Measurements from ENCODE around the gene ZNF236. TPM values are rescaled to one million over a fixed set of nuclear protein-coding genes. Genes with fewer than 3 reads are reported as not detected.

ZNF236 gene
- total and polyA plus RNA-seq, 2 of the 13 experiments (the other 11 are each of a cell fraction or from before 2014, with no cell fraction given) = 3.0 to 7.2 TPM

DNA sequence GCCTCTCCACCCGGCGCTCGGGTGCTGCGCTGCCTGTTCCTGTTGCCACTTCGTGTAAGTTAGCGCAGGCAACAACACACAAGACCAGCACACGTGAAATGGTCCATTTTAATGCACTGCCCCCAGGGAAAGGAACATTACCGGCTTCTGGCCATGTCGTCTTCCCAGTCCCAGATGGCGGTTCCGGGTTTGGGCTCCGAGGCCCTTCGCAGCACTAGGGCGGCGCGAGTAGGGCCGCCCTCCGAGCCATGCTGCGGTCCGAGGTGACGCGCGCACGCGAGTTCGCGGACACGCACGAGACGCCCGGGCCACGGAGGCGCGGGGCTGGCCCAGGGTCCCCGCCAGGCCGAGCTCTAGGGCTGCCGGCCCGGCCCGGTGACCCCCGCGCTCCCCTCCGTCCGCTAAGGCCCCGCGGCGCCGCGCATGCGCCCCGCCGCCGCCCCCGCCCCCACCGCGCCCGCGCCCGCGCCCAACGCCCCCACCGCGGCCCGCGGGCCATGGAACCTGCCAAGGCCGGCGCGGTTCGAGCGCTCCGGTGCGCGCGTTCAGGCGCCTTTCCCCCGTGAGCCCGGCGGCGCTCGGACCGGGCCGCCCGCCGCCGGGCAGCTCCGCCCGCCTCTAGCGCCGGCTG lies 367 bp upstream of the ZNF236 start (continued):
- TF ChIP-seq ZNF841 (CRISPR knock-in tag; IDR thresholded peaks at IDR 0.05; ENCODE audit: borderline replicate concordance) (peak; percentile 39; the same call in 1 of the 2 replicates), REPIN1 (CRISPR knock-in tag; IDR thresholded peaks at IDR 0.05; ENCODE audit: borderline replicate concordance, low read depth) (peak; percentile 41; the same call in 1 of the 2 replicates), ZNF331 (CRISPR knock-in tag; IDR thresholded peaks at IDR 0.05) (0 out of 2 replicates have a peak, but pooled peaks have one; percentile 17), SRF (IDR thresholded peaks at IDR 0.05; ENCODE audit: low read depth, low read length) (no peak), PLRG1 (conservative IDR thresholded peaks at IDR 0.05) (no peak), RXRA (CRISPR knock-in tag; IDR thresholded peaks at IDR 0.05) (peak; percentile 55; the same call in 1 of the 2 replicates), PPARG (CRISPR knock-in tag; conservative IDR thresholded peaks at IDR 0.05) (no peak), AKAP8 (CRISPR knock-in tag; IDR thresholded peaks at IDR 0.05) (peak; percentile 70; the same call in 1 of the 2 replicates), MED8 (CRISPR knock-in tag; IDR thresholded peaks at IDR 0.05; ENCODE audit: insufficient replicate concordance) (no peak), HDAC2 (CRISPR knock-in tag; IDR thresholded peaks at IDR 0.05) (0 out of 2 replicates have a peak, but pooled peaks have one; percentile 35), KLF16 (CRISPR knock-in tag; IDR thresholded peaks at IDR 0.05) (0 out of 4 replicates have a peak, but pooled peaks of 1 of the 2 experiments have one; percentile 49), MTA1 (CRISPR knock-in tag; IDR thresholded peaks at IDR 0.05; ENCODE audit: borderline replicate concordance) (peak; percentile 76; the same call in 1 of the 2 replicates), BRCA1 (CRISPR knock-in tag; IDR thresholded peaks at IDR 0.05) (no peak; the same call in 1 of the 2 replicates), KLF6 (CRISPR knock-in tag; IDR thresholded peaks at IDR 0.05) (peak; percentile 73), ZNF430 (CRISPR knock-in tag; IDR thresholded peaks at IDR 0.05) (0 out of 2 replicates have a peak, but pooled peaks have one; percentile 47), ISL2 (CRISPR knock-in tag; IDR thresholded peaks at IDR 0.05) (peak; percentile 16; the same call in 1 of the 2 replicates), MED1 (CRISPR knock-in tag; IDR thresholded peaks at IDR 0.05) (peak; percentile 43)
- TF ChIP-seq, protein P1, sequence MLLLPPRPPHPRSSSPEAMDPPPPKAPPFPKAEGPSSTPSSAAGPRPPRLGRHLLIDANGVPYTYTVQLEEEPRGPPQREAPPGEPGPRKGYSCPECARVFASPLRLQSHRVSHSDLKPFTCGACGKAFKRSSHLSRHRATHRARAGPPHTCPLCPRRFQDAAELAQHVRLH (CRISPR knock-in tag; IDR thresholded peaks at IDR 0.05; ENCODE audit: borderline replicate concordance, low read depth) = peak; percentile 64; the same call in 1 of the 2 replicates
- TF ChIP-seq, protein P2, sequence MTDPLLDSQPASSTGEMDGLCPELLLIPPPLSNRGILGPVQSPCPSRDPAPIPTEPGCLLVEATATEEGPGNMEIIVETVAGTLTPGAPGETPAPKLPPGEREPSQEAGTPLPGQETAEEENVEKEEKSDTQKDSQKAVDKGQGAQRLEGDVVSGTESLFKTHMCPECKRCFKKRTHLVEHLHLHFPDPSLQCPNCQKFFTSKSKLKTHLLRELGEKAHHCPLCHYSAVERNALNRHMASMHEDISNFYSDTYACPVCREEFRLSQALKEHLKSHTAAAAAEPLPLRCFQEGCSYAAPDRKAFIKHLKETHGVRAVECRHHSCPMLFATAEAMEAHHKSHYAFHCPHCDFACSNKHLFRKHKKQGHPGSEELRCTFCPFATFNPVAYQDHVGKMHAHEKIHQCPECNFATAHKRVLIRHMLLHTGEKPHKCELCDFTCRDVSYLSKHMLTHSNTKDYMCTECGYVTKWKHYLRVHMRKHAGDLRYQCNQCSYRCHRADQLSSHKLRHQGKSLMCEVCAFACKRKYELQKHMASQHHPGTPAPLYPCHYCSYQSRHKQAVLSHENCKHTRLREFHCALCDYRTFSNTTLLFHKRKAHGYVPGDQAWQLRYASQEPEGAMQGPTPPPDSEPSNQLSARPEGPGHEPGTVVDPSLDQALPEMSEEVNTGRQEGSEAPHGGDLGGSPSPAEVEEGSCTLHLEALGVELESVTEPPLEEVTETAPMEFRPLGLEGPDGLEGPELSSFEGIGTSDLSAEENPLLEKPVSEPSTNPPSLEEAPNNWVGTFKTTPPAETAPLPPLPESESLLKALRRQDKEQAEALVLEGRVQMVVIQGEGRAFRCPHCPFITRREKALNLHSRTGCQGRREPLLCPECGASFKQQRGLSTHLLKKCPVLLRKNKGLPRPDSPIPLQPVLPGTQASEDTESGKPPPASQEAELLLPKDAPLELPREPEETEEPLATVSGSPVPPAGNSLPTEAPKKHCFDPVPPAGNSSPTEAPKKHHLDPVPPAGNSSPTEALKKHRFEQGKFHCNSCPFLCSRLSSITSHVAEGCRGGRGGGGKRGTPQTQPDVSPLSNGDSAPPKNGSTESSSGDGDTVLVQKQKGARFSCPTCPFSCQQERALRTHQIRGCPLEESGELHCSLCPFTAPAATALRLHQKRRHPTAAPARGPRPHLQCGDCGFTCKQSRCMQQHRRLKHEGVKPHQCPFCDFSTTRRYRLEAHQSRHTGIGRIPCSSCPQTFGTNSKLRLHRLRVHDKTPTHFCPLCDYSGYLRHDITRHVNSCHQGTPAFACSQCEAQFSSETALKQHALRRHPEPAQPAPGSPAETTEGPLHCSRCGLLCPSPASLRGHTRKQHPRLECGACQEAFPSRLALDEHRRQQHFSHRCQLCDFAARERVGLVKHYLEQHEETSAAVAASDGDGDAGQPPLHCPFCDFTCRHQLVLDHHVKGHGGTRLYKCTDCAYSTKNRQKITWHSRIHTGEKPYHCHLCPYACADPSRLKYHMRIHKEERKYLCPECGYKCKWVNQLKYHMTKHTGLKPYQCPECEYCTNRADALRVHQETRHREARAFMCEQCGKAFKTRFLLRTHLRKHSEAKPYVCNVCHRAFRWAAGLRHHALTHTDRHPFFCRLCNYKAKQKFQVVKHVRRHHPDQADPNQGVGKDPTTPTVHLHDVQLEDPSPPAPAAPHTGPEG (CRISPR knock-in tag; IDR thresholded peaks at IDR 0.05) = 0 out of 2 replicates have a peak, but pooled peaks have one; percentile 24
- TF ChIP-seq, protein P3, sequence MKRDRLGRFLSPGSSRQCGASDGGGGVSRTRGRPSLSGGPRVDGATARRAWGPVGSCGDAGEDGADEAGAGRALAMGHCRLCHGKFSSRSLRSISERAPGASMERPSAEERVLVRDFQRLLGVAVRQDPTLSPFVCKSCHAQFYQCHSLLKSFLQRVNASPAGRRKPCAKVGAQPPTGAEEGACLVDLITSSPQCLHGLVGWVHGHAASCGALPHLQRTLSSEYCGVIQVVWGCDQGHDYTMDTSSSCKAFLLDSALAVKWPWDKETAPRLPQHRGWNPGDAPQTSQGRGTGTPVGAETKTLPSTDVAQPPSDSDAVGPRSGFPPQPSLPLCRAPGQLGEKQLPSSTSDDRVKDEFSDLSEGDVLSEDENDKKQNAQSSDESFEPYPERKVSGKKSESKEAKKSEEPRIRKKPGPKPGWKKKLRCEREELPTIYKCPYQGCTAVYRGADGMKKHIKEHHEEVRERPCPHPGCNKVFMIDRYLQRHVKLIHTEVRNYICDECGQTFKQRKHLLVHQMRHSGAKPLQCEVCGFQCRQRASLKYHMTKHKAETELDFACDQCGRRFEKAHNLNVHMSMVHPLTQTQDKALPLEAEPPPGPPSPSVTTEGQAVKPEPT (CRISPR knock-in tag; IDR thresholded peaks at IDR 0.05; ENCODE audit: low read depth) = no peak
- TF ChIP-seq, protein P4, sequence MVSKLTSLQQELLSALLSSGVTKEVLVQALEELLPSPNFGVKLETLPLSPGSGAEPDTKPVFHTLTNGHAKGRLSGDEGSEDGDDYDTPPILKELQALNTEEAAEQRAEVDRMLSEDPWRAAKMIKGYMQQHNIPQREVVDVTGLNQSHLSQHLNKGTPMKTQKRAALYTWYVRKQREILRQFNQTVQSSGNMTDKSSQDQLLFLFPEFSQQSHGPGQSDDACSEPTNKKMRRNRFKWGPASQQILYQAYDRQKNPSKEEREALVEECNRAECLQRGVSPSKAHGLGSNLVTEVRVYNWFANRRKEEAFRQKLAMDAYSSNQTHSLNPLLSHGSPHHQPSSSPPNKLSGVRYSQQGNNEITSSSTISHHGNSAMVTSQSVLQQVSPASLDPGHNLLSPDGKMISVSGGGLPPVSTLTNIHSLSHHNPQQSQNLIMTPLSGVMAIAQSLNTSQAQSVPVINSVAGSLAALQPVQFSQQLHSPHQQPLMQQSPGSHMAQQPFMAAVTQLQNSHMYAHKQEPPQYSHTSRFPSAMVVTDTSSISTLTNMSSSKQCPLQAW (CRISPR knock-in tag; IDR thresholded peaks at IDR 0.05) = 0 out of 2 replicates have a peak, but pooled peaks have one; percentile 16
